MCF 10A (cell line): ENCODE results near the gene CEMIP. TPM values are rescaled to one million over a fixed set of nuclear protein-coding genes. Genes with fewer than 3 reads are reported as not detected.

Experiments used
- BruUV-seq: library from RNA; stranded (reverse); fragments of 400-500 nt; replicated peaks from 2 replicates; lab custom pipeline; 2021; lab: Mats Ljungman, UMichigan
- CTCF ChIA-PET: fragments of 300-600 bp; sonication (Branson Sonifier 250); formaldehyde crosslinking; extraction: SDS; loops from one replicate; lab custom pipeline; 2021; ENCODE audit warnings: antibody characterized with exemption, inconsistent platforms; lab: Yijun Ruan, JAX
- POLR2A ChIA-PET: fragments of 300-600, 350-650 bp; sonication (Branson Sonifier 250); formaldehyde crosslinking; extraction: SDS; loops from one replicate; lab custom pipeline; 2020; ENCODE audit warnings: antibody characterized with exemption, inconsistent platforms; lab: Yijun Ruan, JAX
- DNase-seq: peaks from one replicate; pipeline ENCODE4 v3.0.0-alpha.2; 2018; ENCODE audit not compliant: unreplicated experiment
- H3K27ac Mint-ChIP-seq: one replicate; pipeline ENCODE4 v1.8.0; 2022; ENCODE audit warnings: mild to moderate bottlenecking, low read depth, mixed read lengths; ENCODE audit not compliant: unreplicated experiment
- H3K27me3 Mint-ChIP-seq: one replicate; pipeline ENCODE4 v1.8.0; 2022; ENCODE audit warnings: mixed read lengths; ENCODE audit not compliant: insufficient read depth, unreplicated experiment
- H3K36me3 Mint-ChIP-seq: one replicate; pipeline ENCODE4 v1.8.0; 2022; ENCODE audit warnings: mild to moderate bottlenecking, moderate library complexity, mixed read lengths; ENCODE audit not compliant: insufficient read depth, unreplicated experiment
- H3K4me1 Mint-ChIP-seq: one replicate; pipeline ENCODE4 v1.8.0; 2022; ENCODE audit warnings: mixed read lengths; ENCODE audit not compliant: insufficient read depth, unreplicated experiment
- H3K4me3 Mint-ChIP-seq: one replicate; pipeline ENCODE4 v1.8.0; 2022; ENCODE audit warnings: mild to moderate bottlenecking, moderate library complexity, mixed read lengths; ENCODE audit not compliant: unreplicated experiment
- H3K9me3 Mint-ChIP-seq: one replicate; pipeline ENCODE4 v1.8.0; 2022; ENCODE audit warnings: mixed read lengths; ENCODE audit not compliant: unreplicated experiment
- intact Hi-C: fragments of 100-400 bp; cut with micrococcal nuclease; formaldehyde crosslinking; loops from 2 replicates; pipeline ENCODE4 v1.14.1; 2022
- total RNA-seq: library from RNA; stranded (reverse); gene quantifications from 2 replicates; pipeline ENCODE4 v1.2.3, GENCODE V29; 2022
- TF ChIP-seq, protein P1 (sequence below): fragments of 200-600 bp; IDR thresholded peaks from one replicate; pipeline ENCODE4 v1.8.0; 2022; ENCODE audit warnings: antibody characterized with exemption, mild to moderate bottlenecking; ENCODE audit not compliant: unreplicated experiment

CEMIP gene
- total RNA-seq, 1 experiment from 2014 or later, result 0.14 TPM

DNA sequence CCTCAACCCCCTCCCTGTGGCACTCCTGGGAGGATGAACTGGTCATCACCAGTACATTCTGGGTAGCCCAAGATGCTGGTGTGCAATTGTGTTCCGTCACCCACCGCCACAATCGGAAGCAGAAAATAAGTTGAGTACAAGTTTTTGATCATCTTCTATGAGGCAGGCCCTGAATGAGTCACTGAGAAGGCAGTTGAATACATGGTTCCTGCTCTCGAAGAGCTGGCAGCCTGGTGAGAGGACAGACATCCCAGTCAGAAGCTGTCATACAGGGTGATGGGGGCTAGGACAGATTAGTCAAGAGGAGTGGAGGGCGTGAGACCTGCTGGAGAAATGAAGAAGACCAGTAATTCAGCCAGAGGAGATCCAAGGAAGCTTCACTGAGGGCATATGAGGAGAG, 6.2 kb downstream of the CEMIP start:
- no peak overlapping the region for H3K27ac Mint-ChIP-seq
- H3K36me3 Mint-ChIP-seq, result no peaks in the 10 kb centered on the region
- no peaks in the 10 kb centered on the region for H3K4me1 Mint-ChIP-seq
- no peak overlapping the region for H3K4me3 Mint-ChIP-seq
- no peaks in the 10 kb centered on the region for H3K9me3 Mint-ChIP-seq
- no peak for DNase-seq
- ChIA-PET CTCF (interaction anchor here (0.5 to 1.9 kb wide), 6 partner anchors 183 to 330 kb away, joined by 3 to 9 read pairs (median 4); no protein-coding TSS in a partner anchor), POLR2A (no interaction called here)
- no TSS peak for BruUV-seq
- TF ChIP-seq, protein P1, sequence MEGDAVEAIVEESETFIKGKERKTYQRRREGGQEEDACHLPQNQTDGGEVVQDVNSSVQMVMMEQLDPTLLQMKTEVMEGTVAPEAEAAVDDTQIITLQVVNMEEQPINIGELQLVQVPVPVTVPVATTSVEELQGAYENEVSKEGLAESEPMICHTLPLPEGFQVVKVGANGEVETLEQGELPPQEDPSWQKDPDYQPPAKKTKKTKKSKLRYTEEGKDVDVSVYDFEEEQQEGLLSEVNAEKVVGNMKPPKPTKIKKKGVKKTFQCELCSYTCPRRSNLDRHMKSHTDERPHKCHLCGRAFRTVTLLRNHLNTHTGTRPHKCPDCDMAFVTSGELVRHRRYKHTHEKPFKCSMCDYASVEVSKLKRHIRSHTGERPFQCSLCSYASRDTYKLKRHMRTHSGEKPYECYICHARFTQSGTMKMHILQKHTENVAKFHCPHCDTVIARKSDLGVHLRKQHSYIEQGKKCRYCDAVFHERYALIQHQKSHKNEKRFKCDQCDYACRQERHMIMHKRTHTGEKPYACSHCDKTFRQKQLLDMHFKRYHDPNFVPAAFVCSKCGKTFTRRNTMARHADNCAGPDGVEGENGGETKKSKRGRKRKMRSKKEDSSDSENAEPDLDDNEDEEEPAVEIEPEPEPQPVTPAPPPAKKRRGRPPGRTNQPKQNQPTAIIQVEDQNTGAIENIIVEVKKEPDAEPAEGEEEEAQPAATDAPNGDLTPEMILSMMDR, result no peak
- intact Hi-C loops, result loop anchor here (10.0 kb wide), 1 partner anchor 59 kb away; no protein-coding TSS in a partner anchor
- H3K27me3 Mint-ChIP-seq, result no peaks in the 10 kb centered on the region

DNA sequence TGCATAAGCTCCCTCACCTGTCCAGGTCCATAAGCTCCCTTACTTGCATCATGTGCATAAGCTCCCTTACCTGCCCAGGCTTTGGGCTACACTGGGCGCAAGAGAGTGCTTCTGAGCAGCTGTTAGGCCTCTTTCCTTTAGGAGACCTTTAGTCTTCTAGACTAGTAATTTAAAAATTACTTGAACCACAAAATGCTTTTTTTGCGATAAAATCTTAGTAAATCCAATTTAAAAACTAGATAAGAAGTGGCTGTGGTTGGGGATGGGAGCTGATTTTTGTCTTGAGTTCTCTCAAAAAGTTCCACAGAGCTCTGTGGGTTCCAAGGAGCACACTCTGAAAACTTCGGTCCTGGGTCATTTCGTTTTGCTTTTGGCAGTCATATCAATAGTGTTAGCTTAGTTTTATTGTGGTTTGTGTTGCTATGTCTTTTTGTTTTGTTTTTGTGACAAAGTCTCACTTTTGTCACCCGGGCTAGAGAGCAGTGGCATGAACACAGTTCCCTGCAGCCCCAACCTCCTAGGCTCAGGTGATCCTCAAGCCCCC, 6.7 kb downstream of the CEMIP start:
- Mint-ChIP-seq H3K27ac (no peak overlapping the region), H3K4me3 (no peak overlapping the region), H3K4me1 (peaks cover 3% of the 10 kb centered on the region), H3K27me3 (no peaks in the 10 kb centered on the region), H3K9me3 (no peaks in the 10 kb centered on the region), H3K36me3 (no peaks in the 10 kb centered on the region)
- no peak for DNase-seq
- POLR2A ChIA-PET, result interaction anchor here (0.6 to 0.7 kb wide), 2 partner anchors 86 to 193 kb away, joined by 3 read pairs; no protein-coding TSS in a partner anchor
- intact Hi-C loops, result loop anchor here (10.0 kb wide), 1 partner anchor 59 kb away; no protein-coding TSS in a partner anchor
- CTCF ChIA-PET, result interaction anchor here (0.5 to 1.9 kb wide), 9 partner anchors 10 to 918 kb away, joined by 3 to 9 read pairs (median 3); no protein-coding TSS in a partner anchor
- TF ChIP-seq, protein P1, result no peak
- no TSS peak for BruUV-seq

DNA sequence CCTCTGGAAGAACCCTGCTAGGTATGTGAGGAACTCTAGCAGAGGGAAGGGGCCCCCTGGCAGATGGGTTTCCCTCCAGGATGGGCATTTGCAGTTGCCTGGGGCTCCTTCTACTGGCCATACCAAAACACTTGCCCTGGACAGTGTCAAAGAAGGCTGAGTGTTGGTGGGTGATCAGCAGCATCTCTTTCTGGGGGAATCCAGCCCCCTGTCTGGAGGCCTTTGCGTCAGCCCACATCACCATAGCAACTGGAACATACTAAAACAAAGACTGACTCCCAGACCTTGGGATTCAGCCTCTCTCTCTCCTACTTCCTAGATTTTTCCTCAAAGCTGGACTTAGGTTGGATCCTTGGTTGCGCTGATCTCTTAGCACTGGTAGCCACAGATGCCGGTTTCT, 8.1 kb downstream of the CEMIP start:
- Mint-ChIP-seq H3K27ac (no peak overlapping the region), H3K4me1 (peaks cover 6% of the 10 kb centered on the region), H3K27me3 (no peaks in the 10 kb centered on the region), H3K9me3 (no peaks in the 10 kb centered on the region), H3K4me3 (no peak overlapping the region), H3K36me3 (no peaks in the 10 kb centered on the region)
- no peak for DNase-seq
- ChIA-PET CTCF (interaction anchor here (0.6 to 1.4 kb wide), 4 partner anchors 11 to 374 kb away, joined by 3 to 4 read pairs (median 3); no protein-coding TSS in a partner anchor), POLR2A (no interaction called here)
- intact Hi-C loops, result loop anchor here (10.0 kb wide), 1 partner anchor 57 kb away; no protein-coding TSS in a partner anchor
- TF ChIP-seq, protein P1, result no peak
- BruUV-seq, result no TSS peak

DNA sequence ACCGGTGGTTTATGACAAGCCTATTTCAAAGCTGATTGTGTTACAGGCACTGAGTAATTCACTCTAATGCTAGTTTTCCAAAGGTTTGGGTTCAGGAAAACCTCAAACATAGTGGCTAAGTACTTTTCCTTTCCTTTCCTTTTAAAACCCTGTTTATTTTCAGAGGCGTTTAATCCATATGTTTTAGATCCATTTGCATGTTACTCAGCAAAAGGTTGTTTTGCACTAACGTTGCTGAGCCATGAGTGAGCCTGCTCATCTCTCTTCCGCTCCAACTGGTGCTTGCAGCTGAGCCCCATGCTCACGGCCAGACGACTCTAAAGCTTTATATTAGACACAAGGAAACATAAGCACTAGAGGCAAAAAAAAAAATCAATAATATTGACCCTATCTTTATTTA, 9.4 kb downstream of the CEMIP start:
- TF ChIP-seq, protein P1, result no peak
- Mint-ChIP-seq H3K27me3 (no peaks in the 10 kb centered on the region), H3K27ac (no peak overlapping the region), H3K36me3 (no peaks in the 10 kb centered on the region), H3K9me3 (no peaks in the 10 kb centered on the region), H3K4me3 (no peak overlapping the region), H3K4me1 (peaks cover 6% of the 10 kb centered on the region)
- intact Hi-C loops, result loop anchor here (10.0 kb wide), 1 partner anchor 56 kb away; no protein-coding TSS in a partner anchor
- ChIA-PET CTCF (interaction anchor here (1.1 to 1.4 kb wide), 2 partner anchors 181 to 222 kb away, joined by 3 to 4 read pairs; no protein-coding TSS in a partner anchor), POLR2A (interaction anchor here (1.0 kb wide), 1 partner anchor 9 kb away, joined by 4 read pairs; the partner anchor contains the start of gene CEMIP)
- no peak for DNase-seq
- BruUV-seq, result no TSS peak
